HG02678 (cell line): ENCODE measurements around the gene IZUMO1.
"Not testable (repeated sequence)": the region's sequence is repeated elsewhere in the genome, so short reads cannot be mapped to it uniquely, and the experiment has no call there.

Experiments used
- ATAC-seq: cut with Tn5 transposase; IDR thresholded peaks from one replicate; pipeline ENCODE4 v1.9.1; 2021; ENCODE audit warnings: mild to moderate bottlenecking, moderate library complexity; ENCODE audit not compliant: unreplicated experiment

Gene IZUMO1

GRCh38 chr19:48738557-48739403 lies 7.9 kb downstream of the IZUMO1 start:
- peak; percentile 88 for ATAC-seq

DNA sequence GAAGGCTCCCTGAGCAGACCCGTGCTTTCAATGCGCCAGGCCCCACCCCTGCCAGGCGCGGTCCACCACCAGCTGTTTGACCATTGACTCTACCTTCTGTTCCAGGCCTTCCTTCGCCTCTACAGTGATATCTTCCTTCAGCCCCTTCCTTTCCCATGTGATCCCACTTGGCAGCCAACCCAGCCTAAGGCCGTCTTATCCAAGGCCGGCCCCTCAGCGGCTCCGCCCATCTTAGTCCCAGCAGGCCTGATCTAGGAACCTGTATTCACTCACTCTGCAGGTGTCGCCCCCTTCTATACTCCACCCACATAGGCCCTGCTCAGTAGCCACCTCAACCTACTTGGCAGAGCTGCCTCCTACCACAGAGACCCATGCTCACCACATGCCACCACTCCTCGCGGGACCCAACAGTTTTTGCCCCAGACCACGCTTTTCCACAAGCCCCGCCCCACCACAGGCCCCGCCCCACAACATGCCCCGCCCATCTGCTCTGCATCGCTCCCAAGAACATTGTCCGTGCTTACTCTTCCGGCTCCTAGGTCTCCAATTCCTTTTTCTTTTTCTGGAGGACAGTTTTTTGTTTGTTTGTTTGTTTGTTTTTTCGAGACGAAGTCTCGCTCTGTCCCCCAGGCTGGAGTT lies 9.2 kb downstream of the IZUMO1 start:
- no peak for ATAC-seq

DNA sequence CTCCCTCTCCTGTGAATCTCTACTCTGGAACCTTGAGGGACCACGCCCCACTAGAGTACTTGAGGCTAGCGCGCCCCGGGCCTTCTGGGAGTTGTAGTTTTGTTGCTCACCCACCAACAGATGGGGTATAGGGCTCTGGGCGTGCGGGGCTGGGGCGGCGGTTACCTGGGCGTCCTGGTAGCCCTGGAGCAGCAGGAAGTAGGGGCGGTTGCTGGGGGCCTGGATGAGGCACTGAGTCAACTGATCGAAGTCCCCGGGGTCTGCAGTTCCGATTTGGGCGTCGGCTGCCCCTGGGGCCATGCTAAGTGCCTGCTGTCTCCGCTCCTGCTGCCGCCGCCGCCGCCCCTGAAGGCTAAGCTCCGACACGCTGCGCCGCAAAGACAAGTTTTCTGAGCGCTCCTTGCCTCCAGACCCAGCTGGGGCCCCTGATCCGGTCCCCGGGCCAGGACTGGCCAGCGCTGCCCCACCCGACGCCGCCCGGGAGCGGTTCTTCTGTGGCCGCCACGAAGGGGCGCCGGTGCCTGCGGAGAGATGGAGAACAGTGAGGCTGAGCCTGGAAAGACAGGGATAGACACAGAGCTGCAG lies 11.6 kb downstream of the IZUMO1 start:
- no peak for ATAC-seq

DNA sequence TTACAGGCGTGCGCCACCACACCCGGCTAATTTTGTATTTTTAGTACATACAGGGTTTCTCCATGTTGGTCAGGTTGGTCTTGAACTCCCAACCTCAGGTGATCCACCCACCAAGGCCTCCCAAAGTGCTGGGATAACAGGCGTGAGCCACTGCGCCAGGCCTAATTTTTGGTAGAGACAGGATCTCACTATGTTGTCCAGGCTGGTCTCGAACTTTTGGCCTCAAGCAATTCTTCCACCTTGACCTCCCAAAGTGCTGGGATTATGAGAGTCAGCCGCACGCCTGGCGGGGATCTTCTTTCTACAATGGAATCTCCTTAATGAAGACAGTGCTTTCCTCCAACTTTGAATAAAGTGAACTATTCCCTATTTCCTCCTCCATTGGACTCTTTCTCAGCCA lies 12.1 kb downstream of the IZUMO1 start:
- no peak for ATAC-seq

DNA sequence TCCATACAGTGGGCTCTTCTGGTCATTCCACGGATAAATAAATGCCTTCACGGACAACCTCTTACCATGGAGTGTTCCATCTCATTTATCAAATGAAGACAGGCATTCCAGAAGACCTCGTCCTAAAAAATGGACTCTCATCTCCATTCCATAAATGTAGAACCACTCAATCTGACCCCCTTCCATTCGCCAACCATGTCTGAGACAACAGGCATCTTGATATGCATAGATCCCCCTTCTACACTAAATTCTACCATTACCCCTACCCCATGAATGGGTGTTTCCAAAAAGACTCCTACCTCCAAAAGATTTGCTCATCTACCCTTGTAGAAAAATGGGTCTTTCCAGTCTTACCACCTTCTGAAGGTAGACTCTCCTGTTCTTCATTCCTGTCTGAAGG lies 15.3 kb downstream of the IZUMO1 start:
- ATAC-seq = no peak

- no peak for ATAC-seq
Measured at GRCh38 chr19:48728911-48729664, 17.6 kb downstream of the IZUMO1 start.

DNA sequence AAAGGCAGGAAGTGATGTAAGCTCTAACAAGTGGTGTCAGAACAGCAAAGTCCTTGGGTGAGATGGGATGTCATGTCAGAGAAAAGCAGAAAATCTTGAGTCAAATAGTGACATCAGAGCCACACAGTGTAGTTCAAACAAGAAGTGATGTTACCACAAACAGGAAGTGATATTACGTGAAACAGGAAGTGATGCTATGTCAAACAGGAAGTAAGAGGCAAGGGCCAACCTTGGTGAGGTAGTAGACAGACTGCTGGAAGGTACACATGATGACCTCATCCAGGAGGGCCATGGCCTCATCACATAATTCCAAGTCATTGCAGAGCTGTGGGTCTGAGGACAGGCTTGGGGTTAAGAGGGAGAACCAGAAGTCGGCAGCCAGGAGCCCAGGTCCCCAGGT lies 20.2 kb downstream of the IZUMO1 start:
- ATAC-seq = no peak

- no peak for ATAC-seq
Measured at GRCh38 chr19:48724796-48725753, 21.6 kb downstream of the IZUMO1 start.

GRCh38 chr19:48722196-48722708 lies 24.5 kb downstream of the IZUMO1 start:
- ATAC-seq = no peak

- ATAC-seq = peak; percentile 81
Measured at GRCh38 chr19:48720613-48721296, 26.0 kb downstream of the IZUMO1 start.

GRCh38 chr19:48720251-48720612 lies 26.5 kb downstream of the IZUMO1 start:
- ATAC-seq = no peak

- no peak for ATAC-seq
Measured at GRCh38 chr19:48719263-48720171, 27.2 kb downstream of the IZUMO1 start, which contains the start of gene MAMSTR. TSS of gene MAMSTR (minus strand) at chr19:48719725. CDS start at chr19:48719031, 694 bp downstream.

- ATAC-seq = no peak
Measured at GRCh38 chr19:48718711-48719231, 27.9 kb downstream of the IZUMO1 start.

GRCh38 chr19:48718106-48718505 lies 28.6 kb downstream of the IZUMO1 start:
- not testable (repeated sequence) for ATAC-seq

DNA sequence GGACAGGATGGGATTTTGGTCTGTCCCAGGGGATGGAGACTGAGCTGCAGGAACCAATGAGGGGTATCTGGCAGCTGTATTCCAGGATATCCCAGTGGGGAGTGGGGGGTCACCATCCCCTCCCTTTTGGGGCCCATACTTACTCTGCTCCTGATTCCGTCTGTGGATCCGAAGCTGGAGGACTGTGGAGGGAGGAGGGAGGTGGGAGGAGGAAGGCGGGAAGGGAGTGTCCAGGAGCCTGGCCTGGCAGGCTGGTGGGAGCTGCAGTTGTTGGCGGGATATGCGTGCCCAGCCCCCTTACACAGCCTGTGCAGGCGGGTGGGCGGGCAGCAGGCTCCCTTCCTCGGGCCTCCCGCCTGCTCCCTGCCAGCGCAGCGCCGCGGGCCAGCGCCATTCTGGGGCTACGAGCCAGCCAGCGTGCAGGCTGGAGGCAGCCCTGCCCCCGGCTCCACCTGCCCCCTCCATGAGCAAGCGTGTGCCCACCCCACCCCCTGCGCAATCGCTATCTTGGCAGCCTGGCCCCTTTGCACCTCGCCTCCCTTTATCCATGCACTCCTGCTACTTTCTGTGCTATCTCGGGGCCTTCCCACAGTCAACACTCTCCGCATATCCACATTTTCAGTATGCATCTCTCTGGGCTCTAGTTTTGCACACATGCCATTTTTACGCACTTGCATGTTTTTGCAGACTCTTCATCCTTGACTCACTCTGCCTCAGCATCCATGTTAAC lies 30.0 kb downstream of the IZUMO1 start:
- ATAC-seq = no peak

DNA sequence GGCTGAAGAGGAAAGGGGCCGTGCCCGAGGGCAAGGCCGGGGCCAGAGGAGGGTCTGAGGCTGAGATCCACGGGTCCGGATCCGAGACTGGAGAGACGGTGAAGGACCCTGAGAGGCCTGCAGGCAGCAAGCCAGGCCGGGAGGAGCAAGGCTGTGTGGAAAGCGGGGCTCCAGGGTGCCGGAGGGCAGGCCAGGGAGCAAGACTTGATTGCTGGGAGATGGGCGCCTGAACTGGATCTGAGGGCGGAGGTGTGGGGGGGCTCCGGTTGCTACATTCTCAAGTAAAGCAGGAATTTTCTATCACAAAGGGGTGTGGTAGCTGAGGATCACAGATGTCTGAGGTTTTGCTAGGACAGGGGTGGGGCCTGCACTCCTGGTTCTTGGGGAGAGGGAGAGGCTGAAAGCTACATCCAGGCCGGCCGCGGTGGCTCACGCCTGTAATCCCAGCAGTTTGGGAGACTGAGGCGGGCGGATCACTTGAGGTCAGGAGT lies 31.0 kb downstream of the IZUMO1 start:
- no peak for ATAC-seq
